DMS153 treated with DMSO at 0.1 percent for 48 hours (cell line): ENCODE measurements around the gene NGLY1.

Source experiments
- DNase-seq: peaks from one replicate; lab custom pipeline; 2025; ENCODE audit not compliant: unreplicated experiment; lab: John Stamatoyannopoulos, UW

Gene NGLY1

DNA sequence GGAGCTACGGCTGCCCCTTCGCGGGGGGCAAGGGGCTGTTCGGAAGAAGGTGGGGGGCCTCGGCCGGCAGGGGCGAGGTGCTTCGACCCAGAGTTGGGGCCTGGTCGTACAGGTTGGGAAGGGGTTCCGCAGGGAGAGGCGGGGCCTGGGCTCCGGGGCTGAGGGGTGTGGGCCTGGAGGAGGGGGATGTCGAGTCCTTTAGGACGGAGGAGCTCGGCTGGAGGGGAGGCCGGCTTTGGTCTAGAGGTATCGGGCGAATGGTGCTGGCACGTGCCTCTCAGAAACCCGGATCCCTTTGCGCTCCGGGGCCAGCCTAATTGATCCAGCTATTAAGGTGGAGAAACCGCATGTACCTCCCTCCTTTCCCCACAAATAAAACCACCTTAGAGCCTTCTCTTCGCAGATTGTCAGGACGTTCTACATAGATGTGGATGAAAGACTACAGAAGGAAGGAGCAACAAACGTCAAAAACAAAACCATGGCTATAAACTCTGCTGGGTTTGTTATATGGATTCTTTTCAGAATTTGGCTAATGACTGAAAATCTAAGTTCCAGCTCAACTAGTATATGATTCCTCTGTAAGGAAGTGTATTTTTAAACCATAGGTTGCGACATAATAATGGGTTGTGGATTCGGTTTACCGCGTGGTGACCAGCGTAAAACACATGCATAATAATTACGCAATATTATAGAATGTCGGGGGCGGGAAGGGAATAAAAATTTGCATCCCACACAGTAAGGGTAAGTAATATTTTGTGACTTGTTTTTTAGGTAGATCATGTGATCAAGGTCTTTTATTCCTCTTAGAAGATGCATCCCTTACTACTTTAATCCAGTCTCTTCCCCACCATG lies 644 bp upstream of the NGLY1 start:
- no peak for DNase-seq

GRCh38 chr3:25782636-25782937 lies 656 bp downstream of the NGLY1 start:
- DNase-seq, result no peak

- DNase-seq, result no peak
Observed at GRCh38 chr3:25781758-25782594, 1.3 kb downstream of the NGLY1 start.

DNA sequence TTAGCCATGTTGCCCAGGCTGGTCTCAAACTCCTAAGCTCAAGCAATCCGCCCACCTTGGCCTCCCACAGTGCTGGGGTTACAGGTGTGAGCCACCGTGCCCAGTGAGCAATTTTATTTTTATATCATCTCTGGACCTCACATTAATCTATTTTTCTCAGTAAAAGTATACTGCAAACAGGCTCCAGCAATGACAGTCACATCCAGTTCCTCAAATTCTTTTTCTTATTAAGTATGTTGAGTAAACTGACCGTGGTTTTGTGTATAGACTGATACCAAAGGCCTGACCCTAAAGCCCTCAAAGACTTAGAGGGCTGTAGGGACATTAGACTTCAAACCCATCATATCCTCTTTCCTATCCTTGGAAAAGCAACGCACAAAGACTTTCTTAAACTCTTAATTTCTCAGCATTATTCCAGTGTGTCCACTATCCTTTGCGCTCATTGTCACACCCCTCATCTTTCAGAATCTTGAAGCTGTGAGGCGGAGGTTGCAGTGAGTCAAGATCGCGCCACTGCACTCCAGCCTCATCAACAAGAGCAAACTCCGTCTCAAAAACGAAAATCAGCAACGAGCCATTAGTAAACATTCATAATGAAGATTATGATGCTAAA lies 2.0 kb downstream of the NGLY1 start:
- DNase-seq, result no peak

DNA sequence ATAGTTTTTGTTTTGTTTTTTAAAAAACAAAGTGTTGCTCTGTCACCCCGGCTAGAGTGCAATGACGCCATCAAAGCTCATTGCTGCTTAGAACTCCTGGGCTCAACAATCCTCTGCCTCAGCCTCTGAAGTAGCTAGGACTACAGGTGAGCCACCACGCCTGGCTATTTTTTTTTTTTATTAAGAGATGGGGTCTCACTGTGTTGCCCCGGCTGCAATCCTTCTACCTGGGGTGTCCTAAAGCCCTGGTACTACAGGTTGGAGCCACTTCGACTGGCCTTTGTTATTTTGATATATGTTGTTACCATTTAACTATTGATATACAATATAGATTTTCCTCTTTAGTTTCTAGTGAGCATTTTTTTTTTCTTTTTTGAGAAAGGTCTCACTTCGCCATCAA lies 2.6 kb downstream of the NGLY1 start:
- DNase-seq, result no peak

GRCh38 chr3:25775936-25776335 lies 7.3 kb downstream of the NGLY1 start:
- DNase-seq, result no peak

DNA sequence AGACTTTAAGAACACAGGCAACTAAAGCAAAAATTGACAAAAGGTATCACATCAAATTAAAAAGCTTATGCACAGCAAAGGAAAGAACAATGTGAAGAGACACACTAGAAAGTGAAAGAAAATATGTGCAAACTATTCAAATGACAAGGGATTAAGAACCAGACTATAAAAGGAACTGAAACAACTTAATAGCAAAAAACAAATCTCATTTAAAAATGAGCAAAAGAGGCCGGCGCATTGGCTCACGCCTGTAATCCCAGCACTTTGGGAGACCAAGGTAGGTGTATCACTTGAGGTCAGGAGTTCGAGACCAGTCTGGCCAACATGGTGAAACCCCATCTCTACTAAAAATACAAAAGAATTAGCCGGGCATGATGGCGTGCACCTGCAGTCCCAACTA lies 14.4 kb downstream of the NGLY1 start:
- DNase-seq, result no peak

DNA sequence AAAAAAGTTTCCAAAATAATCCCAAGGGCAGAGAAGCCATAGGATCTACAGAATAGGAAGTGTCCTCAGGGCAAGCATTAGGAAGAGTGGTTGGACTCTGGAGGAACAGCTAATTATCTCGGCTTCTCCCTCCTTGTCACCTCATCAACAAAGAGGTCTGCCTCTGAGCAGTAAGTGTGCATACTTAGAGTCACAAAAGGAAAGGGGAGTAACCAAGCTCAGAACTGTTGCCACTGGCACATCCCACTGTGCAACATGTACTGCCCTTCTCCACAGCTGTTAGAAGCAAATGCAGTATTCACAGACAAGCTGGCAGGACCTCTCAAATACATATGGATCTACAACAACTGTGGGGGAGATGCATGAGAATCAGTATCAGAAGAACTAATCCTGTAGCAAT lies 31.5 kb downstream of the NGLY1 start:
- DNase-seq, result no peak

- no peak for DNase-seq
Observed at GRCh38 chr3:25751048-25751447, 32.2 kb downstream of the NGLY1 start.

GRCh38 chr3:25749031-25749581 lies 34.1 kb downstream of the NGLY1 start:
- no peak for DNase-seq

GRCh38 chr3:25748189-25748588 lies 35.1 kb downstream of the NGLY1 start:
- DNase-seq, result no peak

DNA sequence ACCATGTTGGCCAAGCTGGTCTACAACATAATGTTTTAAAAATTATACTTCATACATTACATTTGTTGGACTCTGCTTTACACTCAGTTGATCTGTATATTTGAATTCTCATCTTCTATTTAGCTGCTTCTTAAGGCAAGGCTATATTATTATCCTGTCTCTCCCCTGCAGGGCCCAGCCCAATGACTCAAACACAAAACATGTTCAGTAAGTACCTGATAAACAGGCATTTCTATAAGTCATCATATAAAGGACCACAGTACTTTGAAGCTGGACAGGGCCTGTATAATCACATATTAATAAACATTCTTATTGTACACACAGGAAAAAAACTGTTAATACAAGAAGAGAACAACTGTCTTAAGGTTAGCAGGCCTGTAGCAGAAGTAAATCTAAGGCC lies 36.2 kb downstream of the NGLY1 start:
- DNase-seq, result no peak

- DNase-seq, result no peak
Observed at GRCh38 chr3:25744470-25744869, 38.8 kb downstream of the NGLY1 start.

GRCh38 chr3:25728101-25728500 lies 55.1 kb downstream of the NGLY1 start:
- no peak for DNase-seq

DNA sequence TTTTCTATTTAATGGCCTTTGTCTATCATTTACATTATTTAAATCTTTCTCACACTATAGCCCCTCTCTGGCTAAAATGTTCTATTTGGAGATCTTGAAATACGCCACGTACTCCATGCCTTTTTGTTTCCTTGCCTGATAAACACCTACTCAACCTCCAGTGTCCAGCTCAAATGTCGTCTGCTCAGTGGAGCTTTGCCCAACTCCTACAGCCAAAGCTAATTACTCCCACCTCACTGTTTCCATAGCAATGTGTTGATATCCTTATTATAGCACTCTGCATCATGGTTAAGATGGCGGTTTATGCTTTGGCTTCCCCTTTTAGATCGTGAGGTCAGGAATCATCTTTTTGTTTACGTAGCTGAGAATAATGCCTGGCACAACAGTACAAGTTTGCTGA lies 55.9 kb downstream of the NGLY1 start:
- DNase-seq, result no peak

DNA sequence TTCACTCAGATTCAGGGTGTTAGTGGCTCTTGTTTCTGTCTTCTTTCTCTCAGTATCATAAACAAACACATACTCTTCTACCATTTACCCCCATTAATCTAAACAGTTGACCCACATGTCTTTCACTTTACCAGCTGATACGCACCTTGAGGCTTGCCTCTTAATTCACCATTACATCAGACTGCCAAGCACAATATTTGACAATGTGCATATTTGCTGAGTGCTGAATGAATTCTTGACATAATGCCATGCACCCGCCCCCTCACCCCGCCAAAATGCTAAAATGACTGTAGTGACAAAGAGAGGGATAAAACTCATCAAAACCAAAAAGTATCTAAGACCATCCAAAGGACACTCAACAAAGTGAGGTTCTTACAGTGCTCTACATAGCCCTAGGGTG lies 57.4 kb downstream of the NGLY1 start:
- DNase-seq, result no peak

- no peak for DNase-seq
Observed at GRCh38 chr3:25724948-25725645, 58.1 kb downstream of the NGLY1 start.

GRCh38 chr3:25723802-25724201 lies 59.4 kb downstream of the NGLY1 start:
- DNase-seq, result no peak

DNA sequence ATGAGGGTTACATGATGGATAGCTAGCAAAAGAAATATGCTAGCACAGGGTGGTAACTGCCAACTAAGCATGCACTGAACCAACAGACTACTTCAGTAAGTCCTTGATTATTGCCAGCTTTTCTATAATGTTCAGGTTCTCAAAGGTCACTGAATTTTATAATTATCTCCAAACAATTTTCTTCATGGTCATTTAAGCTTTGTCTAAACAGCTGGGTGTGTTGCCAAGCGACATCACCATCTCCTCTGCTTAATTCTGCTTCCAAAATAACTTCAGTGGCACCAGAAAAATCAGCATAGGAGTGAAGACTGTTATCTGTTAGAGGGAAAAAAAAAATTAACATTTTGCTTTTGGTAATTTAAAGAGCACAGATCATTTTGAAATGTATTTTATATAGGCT lies 63.9 kb downstream of the NGLY1 start:
- no peak for DNase-seq

GRCh38 chr3:25713341-25713985 lies 69.8 kb downstream of the NGLY1 start:
- DNase-seq, result no peak

DNA sequence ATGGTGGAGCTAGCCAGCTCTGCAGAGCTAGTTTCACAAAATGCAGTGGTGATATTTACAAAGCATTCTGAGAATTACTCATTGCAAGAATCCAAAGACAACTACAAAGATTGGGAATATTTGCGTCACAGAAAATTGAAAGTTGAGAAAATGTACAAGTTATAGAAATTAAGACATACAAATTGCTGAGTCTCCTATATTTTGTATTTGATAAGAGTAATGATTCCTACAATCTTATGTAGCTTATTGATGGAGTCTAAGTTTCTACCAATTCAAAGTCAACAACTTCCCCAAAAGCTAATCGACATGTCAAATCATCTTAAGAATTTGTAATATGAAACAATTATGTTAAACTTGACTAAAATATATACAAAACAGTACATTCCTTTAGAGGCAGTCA lies 72.2 kb downstream of the NGLY1 start:
- no peak for DNase-seq
